GM12892 (cell line): ENCODE measurements around the gene IL11.
"Not testable (repeated sequence)": the region's sequence is repeated elsewhere in the genome, so short reads cannot be mapped to it uniquely, and the experiment has no call there.

Experiments
- DNase-seq: peaks from one replicate; pipeline ENCODE4 v3.0.0; 2011; ENCODE audit not compliant: insufficient read length
- FAIRE-seq: peaks from 2 replicates; lab custom pipeline; 2011; peaks lifted over from hg19 to GRCh38; lab: Jason Lieb, UNC
- POLR2A ChIP-seq: IDR thresholded peaks from 2 replicates; pipeline ENCODE4 v1.6.1; 2011; ENCODE audit warnings: low read depth, low read length, control low read depth
- POLR2AphosphoS5 ChIP-seq: IDR thresholded peaks from 2 replicates; pipeline ENCODE4 v1.6.1; 2011; ENCODE audit warnings: low read depth, low read length, control low read depth
- TAF1 ChIP-seq: IDR thresholded peaks from 2 replicates; pipeline ENCODE4 v1.6.1; 2011; ENCODE audit warnings: low read depth, mild to moderate bottlenecking, control low read depth, low read length, borderline replicate concordance

IL11 gene

GRCh38 chr19:55405638-55406037 lies 35.4 kb upstream of the IL11 start:
- no peak for DNase-seq
- TF ChIP-seq POLR2AphosphoS5 (peak; percentile 32; the same call in 1 of the 2 replicates), TAF1 (no peak)
- FAIRE-seq, result no peak

GRCh38 chr19:55402509-55402908 lies 32.2 kb upstream of the IL11 start:
- DNase-seq (no peak), FAIRE-seq (no peak)
- TF ChIP-seq POLR2AphosphoS5, result no peak; the same call in none of the 2 replicates
- TF ChIP-seq POLR2A, result no peak
- no peak for TF ChIP-seq TAF1

- not testable (repeated sequence) for DNase-seq, FAIRE-seq
These were observed 31.1 kb upstream of the IL11 start for GRCh38 chr19:55401390-55401789.

GRCh38 chr19:55400281-55401087 lies 30.2 kb upstream of the IL11 start:
- FAIRE-seq (no peak), DNase-seq (no peak)
- no peak for TF ChIP-seq TAF1
- no peak; the same call in 1 of the 2 replicates for TF ChIP-seq POLR2AphosphoS5
- no peak; the same call in 1 of the 2 replicates for TF ChIP-seq POLR2A

- TF ChIP-seq TAF1 (no peak), POLR2A (no peak), POLR2AphosphoS5 (no peak)
- DNase-seq, result no peak
- FAIRE-seq, result peak; percentile 88
These were observed 28.1 kb upstream of the IL11 start for GRCh38 chr19:55398200-55398925.

GRCh38 chr19:55392820-55393761 lies 22.8 kb upstream of the IL11 start:
- DNase-seq (no peak), FAIRE-seq (no peak)
- TF ChIP-seq POLR2A, result no peak
- no peak for TF ChIP-seq POLR2AphosphoS5
- TF ChIP-seq TAF1, result no peak

GRCh38 chr19:55391702-55392615 lies 21.7 kb upstream of the IL11 start:
- DNase-seq, result no peak
- 0 out of 2 replicates have a peak, but pooled peaks have one; percentile 1 for TF ChIP-seq POLR2A
- TF ChIP-seq POLR2AphosphoS5, result no peak
- FAIRE-seq, result no peak

GRCh38 chr19:55391191-55391670 lies 21.0 kb upstream of the IL11 start:
- TF ChIP-seq POLR2AphosphoS5, result peak; percentile 71
- TF ChIP-seq TAF1, result no peak
- TF ChIP-seq POLR2A, result 0 out of 2 replicates have a peak, but pooled peaks have one; percentile 24
- DNase-seq (no peak), FAIRE-seq (no peak)

- TF ChIP-seq POLR2A, result peak; percentile 53
- TF ChIP-seq TAF1, result no peak
- DNase-seq (no peak), FAIRE-seq (no peak)
These were observed 20.2 kb upstream of the IL11 start for GRCh38 chr19:55390461-55390880.

GRCh38 chr19:55389386-55390317 lies 19.4 kb upstream of the IL11 start:
- TF ChIP-seq TAF1 (no peak), POLR2A (no peak; the same call in none of the 2 replicates), POLR2AphosphoS5 (peak; percentile 55)
- FAIRE-seq, result no peak
- no peak for DNase-seq
